Activated naive CD4-positive, alpha-beta T cell (primary cell): Measurements from ENCODE around the gene PAK6.

Experiments
- DNase-seq, 4 experiments: peaks; one replicate each; lab custom pipeline; 2025; lab: John Stamatoyannopoulos, UW

PAK6 gene

GRCh38 chr15:40241269-40242212 is 2.7 kb downstream of the PAK6 start:
- no peak for DNase-seq

GRCh38 chr15:40242213-40242599 is 3.3 kb downstream of the PAK6 start:
- no peak for DNase-seq

- no peak for DNase-seq
Observed at GRCh38 chr15:40242601-40243000, 3.7 kb downstream of the PAK6 start.

- no peak for DNase-seq
Observed at GRCh38 chr15:40243126-40243810, 4.4 kb downstream of the PAK6 start.

GRCh38 chr15:40244961-40245523 is 6.2 kb downstream of the PAK6 start:
- no peak for DNase-seq

- DNase-seq: no peak
Observed at GRCh38 chr15:40245666-40246450, 7.0 kb downstream of the PAK6 start.

GRCh38 chr15:40246496-40247280 is 7.8 kb downstream of the PAK6 start:
- no peak for DNase-seq

GRCh38 chr15:40247406-40247971 is 8.6 kb downstream of the PAK6 start:
- no peak for DNase-seq

- DNase-seq: no peak
Observed at GRCh38 chr15:40248006-40248783, 9.3 kb downstream of the PAK6 start.

GRCh38 chr15:40249477-40250303 is 10.8 kb downstream of the PAK6 start:
- no peak for DNase-seq

- no peak for DNase-seq
Observed at GRCh38 chr15:40250304-40250656, 11.4 kb downstream of the PAK6 start.

- no peak for DNase-seq
Observed at GRCh38 chr15:40250771-40251483, 12.1 kb downstream of the PAK6 start.

- no peak for DNase-seq
Observed at GRCh38 chr15:40251486-40252140, 12.8 kb downstream of the PAK6 start.

GRCh38 chr15:40252141-40252437 is 13.2 kb downstream of the PAK6 start:
- no peak for DNase-seq

GRCh38 chr15:40252438-40253166 is 13.7 kb downstream of the PAK6 start:
- DNase-seq: no peak

GRCh38 chr15:40253167-40253790 is 14.4 kb downstream of the PAK6 start:
- no peak for DNase-seq

GRCh38 chr15:40254452-40254851 is 15.6 kb downstream of the PAK6 start:
- DNase-seq: no peak
